Stimulated activated CD8-positive, alpha-beta memory T cell treated with anti-CD3 and anti-CD28 coated beads, Interleukin-4, amount 100 ng/mL, for 48 hours (primary cell): ENCODE measurements around the gene FAM180B.
"Not testable (repeated sequence)": the region's sequence is repeated elsewhere in the genome, so short reads cannot be mapped to it uniquely, and the experiment has no call there.

Experiments used
- DNase-seq: peaks from one replicate; pipeline ENCODE4 v3.0.0-alpha.2; 2020

FAM180B gene

GRCh38 chr11:47599902-47600301 lies 13.4 kb downstream of the FAM180B start:
- DNase-seq = no peak

GRCh38 chr11:47603295-47603694 lies 16.8 kb downstream of the FAM180B start:
- DNase-seq = no peak

- DNase-seq = no peak
Measured at GRCh38 chr11:47605921-47606320, 19.4 kb downstream of the FAM180B start.

- DNase-seq = no peak
Measured at GRCh38 chr11:47606731-47607130, 20.3 kb downstream of the FAM180B start.

- no peak for DNase-seq
Measured at GRCh38 chr11:47607380-47607779, 20.9 kb downstream of the FAM180B start.

GRCh38 chr11:47609675-47610074 lies 23.2 kb downstream of the FAM180B start:
- DNase-seq = no peak

GRCh38 chr11:47611348-47611794 lies 24.9 kb downstream of the FAM180B start:
- DNase-seq = no peak

GRCh38 chr11:47615249-47615648 lies 28.8 kb downstream of the FAM180B start:
- DNase-seq = no peak

GRCh38 chr11:47616726-47617416 lies 30.4 kb downstream of the FAM180B start:
- no peak for DNase-seq

GRCh38 chr11:47617417-47617809 lies 30.9 kb downstream of the FAM180B start:
- DNase-seq = no peak

GRCh38 chr11:47620836-47621378 lies 34.4 kb downstream of the FAM180B start:
- DNase-seq = no peak

GRCh38 chr11:47626234-47626633 lies 39.8 kb downstream of the FAM180B start:
- no peak for DNase-seq

GRCh38 chr11:47628026-47628425 lies 41.5 kb downstream of the FAM180B start:
- no peak for DNase-seq

GRCh38 chr11:47631473-47631872 lies 45.0 kb downstream of the FAM180B start:
- no peak for DNase-seq

- DNase-seq = not testable (repeated sequence)
Measured at GRCh38 chr11:47636331-47636730, 49.9 kb downstream of the FAM180B start.
